ENCODE results near the gene NSF.
"Not testable (repeated sequence)": the region's sequence is repeated elsewhere in the genome, so short reads cannot be mapped to it uniquely, and the experiment has no call there.

The NSF gene

DNA sequence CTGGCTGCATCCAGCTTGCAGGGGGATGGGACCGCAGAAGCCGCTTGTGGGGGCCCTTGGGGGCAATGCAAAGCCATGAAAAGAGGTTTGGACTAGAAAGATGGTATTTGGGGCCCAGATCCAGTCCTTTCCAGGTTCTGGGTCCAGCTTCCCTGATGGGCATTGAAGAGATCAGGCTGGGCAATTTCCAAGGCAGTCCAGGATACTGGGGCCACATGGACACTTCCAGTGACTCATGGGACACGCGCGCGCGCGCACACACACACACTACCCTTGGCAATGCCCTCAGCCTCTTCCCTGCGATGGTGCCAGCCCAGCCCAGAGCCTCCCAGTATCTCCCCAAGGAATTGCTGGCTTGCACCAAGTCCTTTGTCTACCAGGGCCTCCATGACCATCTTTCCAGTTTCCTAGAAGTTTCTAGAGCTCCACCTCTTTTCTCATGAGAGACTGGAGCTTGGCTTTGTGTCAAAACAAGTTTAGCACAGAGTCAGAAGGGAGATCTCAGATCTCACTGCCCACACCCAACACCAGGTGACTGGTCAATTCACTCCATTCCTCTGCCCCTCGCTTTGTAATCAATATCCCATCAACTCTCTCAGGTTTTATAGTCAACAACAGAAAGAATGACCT is 183.8 kb downstream of the NSF start:
- DNase-seq (ENCODE audit: low spot score) = no peak

GRCh38 chr17:46776298-46777005 is 186.0 kb downstream of the NSF start:
- no peak for DNase-seq (ENCODE audit: low spot score)

- DNase-seq (ENCODE audit: low spot score) = no peak
Measured at GRCh38 chr17:46777943-46778915, 187.8 kb downstream of the NSF start.

DNA sequence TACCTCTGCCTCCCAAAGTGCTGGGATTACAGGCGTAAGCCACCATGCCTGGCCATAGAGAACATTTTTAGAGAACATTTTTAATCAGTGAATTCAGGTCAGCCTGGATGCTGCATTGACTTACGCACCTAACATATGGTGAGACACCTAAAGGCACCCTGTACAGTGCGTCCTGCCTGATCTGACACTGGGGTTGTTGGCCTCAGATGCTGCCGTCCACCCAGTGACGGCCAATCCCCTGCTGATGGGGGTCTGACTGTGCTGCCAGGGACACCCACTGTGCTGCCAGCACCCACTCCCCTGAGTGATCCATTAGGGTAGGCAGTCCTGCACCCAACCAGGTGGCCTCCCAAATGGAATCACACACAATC is 189.5 kb downstream of the NSF start:
- DNase-seq (ENCODE audit: low spot score) = no peak

DNA sequence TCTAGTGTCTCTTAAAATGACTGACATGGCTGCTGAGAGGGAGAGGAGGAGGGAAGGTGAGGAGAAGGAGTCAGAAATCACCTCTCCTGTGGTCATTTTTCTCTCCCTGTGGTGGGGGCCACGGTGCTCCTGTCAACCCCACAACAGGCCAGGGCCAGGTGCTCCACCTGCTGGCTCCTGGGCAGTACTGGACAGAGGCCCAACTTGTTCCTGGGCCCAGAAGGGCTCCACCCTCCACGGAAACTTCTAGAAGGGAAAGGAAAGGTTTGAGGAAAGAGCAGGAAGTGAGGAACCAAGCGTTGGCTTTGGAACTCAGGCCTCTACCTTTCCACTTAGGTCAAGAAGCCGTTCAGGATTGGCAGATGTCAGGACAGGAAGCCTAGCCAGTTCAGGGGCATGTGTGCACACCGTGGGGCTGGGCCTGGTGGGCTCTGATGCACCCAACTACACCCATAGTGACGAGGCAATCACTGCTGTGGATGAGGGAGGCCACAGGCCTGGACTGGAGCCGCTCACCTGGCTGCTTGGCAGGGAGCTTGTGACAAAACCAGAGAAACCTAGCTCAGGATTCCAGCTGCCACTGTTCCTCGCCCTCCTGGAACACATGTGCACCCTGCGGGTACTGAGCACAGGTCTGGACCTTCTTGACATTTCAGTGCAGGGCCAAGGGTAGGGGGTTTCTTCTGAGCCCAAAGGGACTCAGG is 191.9 kb downstream of the NSF start:
- peak; percentile 30 for DNase-seq (ENCODE audit: low spot score)

- DNase-seq (ENCODE audit: low spot score) = no peak
Measured at GRCh38 chr17:46783031-46783593, 192.6 kb downstream of the NSF start.

GRCh38 chr17:46785696-46786095 is 195.2 kb downstream of the NSF start:
- no peak for DNase-seq (ENCODE audit: low spot score)

GRCh38 chr17:46787478-46787877 is 197.0 kb downstream of the NSF start:
- no peak for DNase-seq (ENCODE audit: low spot score)

- no peak for DNase-seq (ENCODE audit: low spot score)
Measured at GRCh38 chr17:46788300-46788699, 197.8 kb downstream of the NSF start.

DNA sequence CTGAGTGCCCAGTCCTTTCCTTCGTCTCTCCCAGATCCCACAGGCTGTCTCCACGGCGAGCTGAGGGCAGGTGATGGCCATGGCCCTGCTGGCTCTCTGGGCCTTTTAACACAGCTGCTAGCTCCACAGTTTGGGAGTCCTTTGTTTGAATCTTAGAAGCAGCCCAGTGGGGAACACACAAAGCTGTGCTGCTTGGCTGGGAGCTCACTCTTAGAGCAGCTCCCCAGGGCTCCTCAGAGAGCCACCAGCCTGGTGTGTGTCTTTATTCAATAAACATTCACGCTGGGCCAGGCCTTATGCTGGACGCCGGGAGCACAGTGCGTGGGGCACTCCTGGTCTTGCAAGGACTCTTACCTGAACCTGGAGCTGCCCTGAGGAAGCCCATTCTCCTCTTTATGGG is 198.3 kb downstream of the NSF start:
- no peak for DNase-seq (ENCODE audit: low spot score)

GRCh38 chr17:46789610-46790009 is 199.1 kb downstream of the NSF start:
- no peak for DNase-seq (ENCODE audit: low spot score)

GRCh38 chr17:46790216-46790615 is 199.7 kb downstream of the NSF start:
- DNase-seq (ENCODE audit: low spot score) = no peak

DNA sequence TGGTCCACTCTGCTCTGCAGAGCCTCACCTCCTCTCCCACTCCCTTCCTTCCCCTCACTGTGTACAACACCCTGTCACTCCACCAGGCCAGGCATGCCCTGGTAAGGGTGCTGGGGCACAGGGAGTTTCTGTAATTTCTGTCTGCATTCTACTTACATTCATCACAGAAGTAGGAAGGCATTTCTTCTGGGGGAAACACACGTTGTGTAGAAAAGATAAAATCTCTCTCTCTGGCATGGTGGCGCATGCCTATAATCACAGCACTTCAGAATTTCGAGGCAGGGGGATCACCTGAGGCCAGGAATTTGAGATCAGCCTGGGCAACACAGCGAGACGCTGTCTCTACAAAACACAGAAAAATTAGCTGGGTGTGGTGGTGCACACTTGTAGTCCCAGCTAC is 201.1 kb downstream of the NSF start:
- DNase-seq (ENCODE audit: low spot score) = no peak

GRCh38 chr17:46792071-46792470 is 201.6 kb downstream of the NSF start:
- no peak for DNase-seq (ENCODE audit: low spot score)

GRCh38 chr17:46793023-46793422 is 202.6 kb downstream of the NSF start:
- not testable (repeated sequence) for DNase-seq (ENCODE audit: low spot score)

- DNase-seq (ENCODE audit: low spot score) = no peak
Measured at GRCh38 chr17:46793541-46793940, 203.1 kb downstream of the NSF start.

GRCh38 chr17:46794318-46794717 is 203.8 kb downstream of the NSF start:
- DNase-seq (ENCODE audit: low spot score) = no peak

- no peak for DNase-seq (ENCODE audit: low spot score)
Measured at GRCh38 chr17:46795379-46795952, 205.0 kb downstream of the NSF start.

GRCh38 chr17:46796084-46796483 is 205.6 kb downstream of the NSF start:
- no peak for DNase-seq (ENCODE audit: low spot score)

DNA sequence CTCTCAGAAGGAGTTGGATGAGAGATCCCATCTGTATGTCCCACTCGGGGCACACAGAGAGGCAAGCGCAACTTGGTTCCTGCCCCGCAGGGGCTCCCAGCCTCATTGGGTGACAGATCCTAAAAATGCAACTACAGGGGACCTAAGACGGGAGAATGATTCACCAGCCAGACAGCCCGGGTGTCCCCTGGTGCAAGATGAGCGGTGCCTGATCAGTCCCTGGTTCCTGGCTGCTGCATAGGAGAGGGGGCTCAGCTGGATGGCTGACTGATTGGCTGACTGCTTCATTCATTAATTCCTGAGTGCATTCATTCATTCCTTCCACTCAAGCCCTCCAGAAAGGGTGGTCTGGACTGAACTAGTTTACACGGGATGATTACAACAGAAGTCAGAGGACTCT is 206.1 kb downstream of the NSF start:
- no peak for DNase-seq (ENCODE audit: low spot score)

- no peak for DNase-seq (ENCODE audit: low spot score)
Measured at GRCh38 chr17:46796956-46797530, 206.6 kb downstream of the NSF start.
